ENCODE measurements around the gene ATP1A4. TPM values are rescaled to one million over a fixed set of nuclear protein-coding genes. Genes with fewer than 3 reads are reported as not detected.

Gene ATP1A4
- total RNA-seq, 1 donor from 2014 or later = not detected

DNA sequence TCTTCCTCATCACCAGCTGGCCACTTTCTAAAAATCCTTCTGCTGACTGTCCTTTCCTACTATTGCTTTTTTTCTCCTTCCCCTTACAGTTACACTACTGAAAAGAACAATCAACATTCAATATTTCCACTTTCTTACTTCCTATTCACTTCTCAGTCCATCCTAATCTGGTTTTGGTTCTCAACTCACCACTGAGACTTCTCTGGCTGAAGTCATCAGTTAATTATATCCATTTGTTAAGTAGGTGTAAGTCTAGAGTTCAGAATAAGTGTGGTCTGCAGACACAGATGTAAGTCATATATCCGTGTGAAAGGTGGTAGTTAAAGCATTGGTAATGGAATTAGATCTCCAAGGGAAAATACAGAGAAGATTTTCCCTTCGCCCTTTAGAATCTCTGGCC lies 75.2 kb downstream of the ATP1A4 start:
- Mint-ChIP-seq H3K9me3 (ENCODE audit: low read depth) (no peaks in the 10 kb centered on the region), H3K4me1 (ENCODE audit: low read depth) (no peaks in the 10 kb centered on the region), H3K4me3 (ENCODE audit: unreplicated experiment) (no peak overlapping the region), H3K27ac (ENCODE audit: unreplicated experiment) (no peak overlapping the region), H3K36me3 (ENCODE audit: low read depth) (peaks cover 29% of the 10 kb centered on the region), H3K27me3 (ENCODE audit: low read depth) (no peaks in the 10 kb centered on the region)
- DNase-seq (ENCODE audit: low spot score) = no peak
- TF ChIP-seq, protein P1, sequence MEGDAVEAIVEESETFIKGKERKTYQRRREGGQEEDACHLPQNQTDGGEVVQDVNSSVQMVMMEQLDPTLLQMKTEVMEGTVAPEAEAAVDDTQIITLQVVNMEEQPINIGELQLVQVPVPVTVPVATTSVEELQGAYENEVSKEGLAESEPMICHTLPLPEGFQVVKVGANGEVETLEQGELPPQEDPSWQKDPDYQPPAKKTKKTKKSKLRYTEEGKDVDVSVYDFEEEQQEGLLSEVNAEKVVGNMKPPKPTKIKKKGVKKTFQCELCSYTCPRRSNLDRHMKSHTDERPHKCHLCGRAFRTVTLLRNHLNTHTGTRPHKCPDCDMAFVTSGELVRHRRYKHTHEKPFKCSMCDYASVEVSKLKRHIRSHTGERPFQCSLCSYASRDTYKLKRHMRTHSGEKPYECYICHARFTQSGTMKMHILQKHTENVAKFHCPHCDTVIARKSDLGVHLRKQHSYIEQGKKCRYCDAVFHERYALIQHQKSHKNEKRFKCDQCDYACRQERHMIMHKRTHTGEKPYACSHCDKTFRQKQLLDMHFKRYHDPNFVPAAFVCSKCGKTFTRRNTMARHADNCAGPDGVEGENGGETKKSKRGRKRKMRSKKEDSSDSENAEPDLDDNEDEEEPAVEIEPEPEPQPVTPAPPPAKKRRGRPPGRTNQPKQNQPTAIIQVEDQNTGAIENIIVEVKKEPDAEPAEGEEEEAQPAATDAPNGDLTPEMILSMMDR (IDR thresholded peaks at IDR 0.05) = no peak

DNA sequence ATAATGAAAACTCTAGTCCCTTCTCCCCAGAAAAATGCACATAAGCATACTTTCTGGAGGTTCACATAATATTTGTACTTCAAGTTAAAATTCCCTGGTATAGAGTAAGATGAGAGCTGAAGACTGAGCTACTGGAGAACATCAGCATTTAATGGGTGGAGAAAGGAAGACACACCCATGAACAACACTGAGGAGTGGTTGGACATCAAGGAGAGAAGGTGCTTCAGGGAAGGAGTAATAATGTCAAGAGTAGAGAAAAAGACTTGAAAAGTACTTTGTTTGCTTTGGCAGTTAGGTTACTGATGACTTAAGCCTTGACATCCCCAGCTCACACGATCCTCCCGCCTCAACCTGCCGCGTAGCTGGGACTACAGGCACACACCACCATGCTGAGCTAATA lies 75.6 kb downstream of the ATP1A4 start:
- Mint-ChIP-seq H3K4me3 (ENCODE audit: unreplicated experiment) (no peak overlapping the region), H3K27me3 (ENCODE audit: low read depth) (no peaks in the 10 kb centered on the region), H3K9me3 (ENCODE audit: low read depth) (no peaks in the 10 kb centered on the region), H3K4me1 (ENCODE audit: low read depth) (no peaks in the 10 kb centered on the region), H3K27ac (ENCODE audit: unreplicated experiment) (no peak overlapping the region), H3K36me3 (ENCODE audit: low read depth) (peaks cover 29% of the 10 kb centered on the region)
- TF ChIP-seq, protein P1 (IDR thresholded peaks at IDR 0.05) = no peak
- no peak for DNase-seq (ENCODE audit: low spot score)

DNA sequence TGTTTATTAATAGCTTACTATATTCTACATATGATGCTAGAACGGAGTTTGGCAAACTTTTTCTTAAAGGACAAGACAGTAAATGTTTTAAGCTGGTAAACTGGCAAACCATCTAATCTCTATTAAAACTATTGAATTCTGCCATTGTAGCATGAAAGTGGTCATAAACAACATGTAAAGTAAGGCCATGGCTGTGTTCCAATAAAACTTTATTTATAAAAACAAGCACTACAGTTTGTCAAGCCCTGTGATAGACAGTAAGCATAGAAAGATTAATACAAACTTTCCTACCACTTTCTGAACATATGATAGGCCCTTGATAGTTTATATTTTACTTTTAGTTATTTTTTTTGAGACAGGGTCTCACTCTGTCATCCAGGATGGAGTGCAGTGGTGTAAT lies 76.2 kb downstream of the ATP1A4 start:
- Mint-ChIP-seq H3K9me3 (ENCODE audit: low read depth) (no peaks in the 10 kb centered on the region), H3K36me3 (ENCODE audit: low read depth) (peaks cover 26% of the 10 kb centered on the region), H3K27me3 (ENCODE audit: low read depth) (no peaks in the 10 kb centered on the region), H3K4me3 (ENCODE audit: unreplicated experiment) (no peak overlapping the region), H3K4me1 (ENCODE audit: low read depth) (no peaks in the 10 kb centered on the region), H3K27ac (ENCODE audit: unreplicated experiment) (no peak overlapping the region)
- DNase-seq (ENCODE audit: low spot score) = no peak
- TF ChIP-seq, protein P1 (IDR thresholded peaks at IDR 0.05) = no peak

DNA sequence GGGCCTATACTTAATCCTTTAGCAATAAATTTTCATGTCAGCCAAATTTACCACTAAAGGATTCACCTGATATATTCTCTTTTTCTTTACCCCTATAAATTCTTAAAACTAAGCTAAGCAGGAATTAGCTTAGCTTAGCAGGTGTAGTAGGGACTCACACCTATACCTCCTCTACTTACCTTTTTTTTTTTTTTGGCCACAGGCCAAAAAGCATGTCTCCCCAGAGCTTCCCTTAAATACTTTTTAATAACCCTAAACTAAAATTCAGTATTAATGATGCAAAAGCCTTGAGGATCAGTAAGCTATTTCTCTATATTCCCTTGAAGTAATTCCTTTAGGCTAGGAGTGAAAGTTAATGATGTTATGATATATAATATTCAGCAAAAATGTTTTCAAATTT lies 77.0 kb downstream of the ATP1A4 start:
- DNase-seq (ENCODE audit: low spot score) = no peak
- H3K9me3 Mint-ChIP-seq (ENCODE audit: low read depth) = no peaks in the 10 kb centered on the region
- H3K27me3 Mint-ChIP-seq (ENCODE audit: low read depth) = no peaks in the 10 kb centered on the region
- H3K4me3 Mint-ChIP-seq (ENCODE audit: unreplicated experiment) = no peak overlapping the region
- no peaks in the 10 kb centered on the region for H3K4me1 Mint-ChIP-seq (ENCODE audit: low read depth)
- no peak overlapping the region for H3K27ac Mint-ChIP-seq (ENCODE audit: unreplicated experiment)
- peaks cover 28% of the 10 kb centered on the region for H3K36me3 Mint-ChIP-seq (ENCODE audit: low read depth)
- TF ChIP-seq, protein P1 (IDR thresholded peaks at IDR 0.05) = no peak

DNA sequence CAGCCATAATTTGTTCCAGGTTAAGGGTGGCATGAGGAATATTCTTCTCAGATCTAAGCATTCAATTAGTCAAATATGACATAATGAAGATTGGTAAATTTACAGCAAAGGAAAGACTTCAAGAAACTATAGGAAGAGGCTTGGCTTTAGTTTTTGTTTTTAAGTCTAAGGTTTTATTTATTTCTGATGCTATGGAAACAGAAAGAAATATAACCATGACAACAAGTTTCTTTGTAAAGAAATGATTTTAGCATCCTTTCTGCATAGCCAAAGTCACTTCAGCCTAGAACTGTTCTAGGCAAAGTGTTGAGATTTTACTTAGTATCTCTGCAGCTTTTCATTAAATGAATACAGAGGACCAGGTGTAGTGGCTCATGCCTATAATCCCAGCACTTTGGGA lies 81.5 kb downstream of the ATP1A4 start:
- no peak overlapping the region for H3K4me3 Mint-ChIP-seq (ENCODE audit: unreplicated experiment)
- H3K27ac Mint-ChIP-seq (ENCODE audit: unreplicated experiment) = no peak overlapping the region
- H3K4me1 Mint-ChIP-seq (ENCODE audit: low read depth) = no peaks in the 10 kb centered on the region

More for the DNA sequence above, 81.5 kb downstream of the ATP1A4 start:
- TF ChIP-seq, protein P1 (IDR thresholded peaks at IDR 0.05) = no peak
- peaks cover 25% of the 10 kb centered on the region for H3K36me3 Mint-ChIP-seq (ENCODE audit: low read depth)
- no peaks in the 10 kb centered on the region for H3K27me3 Mint-ChIP-seq (ENCODE audit: low read depth)
- DNase-seq (ENCODE audit: low spot score) = no peak
- no peaks in the 10 kb centered on the region for H3K9me3 Mint-ChIP-seq (ENCODE audit: low read depth)

Other genes with a start within 250 kb of the ATP1A4 start
- gene TAGLN2, start 226.1 kb upstream of the ATP1A4 start, total RNA-seq = 222 to 392 TPM (median 388 TPM) in 3 replicates
- not detected in 3 replicates for gene IGSF9, start 206.0 kb upstream of the ATP1A4 start, total RNA-seq
- gene SLAMF9, start 197.4 kb upstream of the ATP1A4 start, total RNA-seq = not detected in 3 replicates
- gene PIGM, start 119.6 kb upstream of the ATP1A4 start, total RNA-seq = 5.7 to 6.9 TPM (median 6.5 TPM) in 3 replicates
- gene KCNJ10, start 81.4 kb upstream of the ATP1A4 start, total RNA-seq = not detected in 3 replicates
- not detected in 3 replicates for gene KCNJ9, start 70.1 kb upstream of the ATP1A4 start, total RNA-seq
- gene IGSF8, start 53.0 kb upstream of the ATP1A4 start, total RNA-seq = 19.5 to 27.3 TPM (median 25.3 TPM) in 3 replicates
- 1.3 to 3.9 TPM (median 2.9 TPM) in 3 replicates for gene ATP1A2, start 35.8 kb upstream of the ATP1A4 start, total RNA-seq
- 0.23 to 0.25 TPM in 2 of 3 replicates, not detected in the other for gene CASQ1, start 39.0 kb downstream of the ATP1A4 start, total RNA-seq
- gene PEA15, start 53.8 kb downstream of the ATP1A4 start, total RNA-seq = 166 to 335 TPM (median 325 TPM) in 3 replicates
- 88.4 to 130 TPM (median 93.7 TPM) in 3 replicates for gene DCAF8, start 110.9 kb downstream of the ATP1A4 start, total RNA-seq
- 40.9 to 52.9 TPM (median 43.8 TPM) in 3 replicates for gene PEX19, start 133.5 kb downstream of the ATP1A4 start, total RNA-seq
- 223 to 284 TPM (median 239 TPM) in 3 replicates for gene COPA, start 191.6 kb downstream of the ATP1A4 start, total RNA-seq
- gene NCSTN, start 191.8 kb downstream of the ATP1A4 start, total RNA-seq = 94.6 to 112 TPM (median 107 TPM) in 3 replicates
- 0.17 to 0.18 TPM in 2 of 3 replicates, not detected in the other for gene NHLH1, start 215.5 kb downstream of the ATP1A4 start, total RNA-seq
- 8.0 to 12.0 TPM (median 11.3 TPM) in 3 replicates for gene VANGL2, start 249.0 kb downstream of the ATP1A4 start, total RNA-seq